Islet of Langerhans (tissue), 1 donor: ENCODE measurements around the gene TTC23.
"Not testable (repeated sequence)": the region's sequence is repeated elsewhere in the genome, so short reads cannot be mapped to it uniquely, and the experiment has no call there.

Experiments
- FAIRE-seq: peaks from one replicate; lab custom pipeline; 2011; peaks lifted over from hg19 to GRCh38; lab: Jason Lieb, UNC

TTC23 gene

GRCh38 chr15:99120050-99120777 is 129.2 kb downstream of the TTC23 start:
- FAIRE-seq = no peak

GRCh38 chr15:99118801-99119546 is 130.4 kb downstream of the TTC23 start:
- no peak for FAIRE-seq

- FAIRE-seq = no peak
These were observed 131.1 kb downstream of the TTC23 start for GRCh38 chr15:99118258-99118632.

- no peak for FAIRE-seq
These were observed 131.7 kb downstream of the TTC23 start for GRCh38 chr15:99117563-99118257.

- FAIRE-seq = no peak
These were observed 132.3 kb downstream of the TTC23 start for GRCh38 chr15:99117111-99117510.

GRCh38 chr15:99115300-99116215 is 133.8 kb downstream of the TTC23 start:
- no peak for FAIRE-seq

GRCh38 chr15:99114511-99115299 is 134.7 kb downstream of the TTC23 start:
- FAIRE-seq = no peak

- no peak for FAIRE-seq
These were observed 135.7 kb downstream of the TTC23 start for GRCh38 chr15:99113547-99114271.

GRCh38 chr15:99111641-99112040 is 137.7 kb downstream of the TTC23 start:
- not testable (repeated sequence) for FAIRE-seq

- FAIRE-seq = no peak
These were observed 138.6 kb downstream of the TTC23 start for GRCh38 chr15:99110581-99111320.

GRCh38 chr15:99110093-99110492 is 139.3 kb downstream of the TTC23 start:
- FAIRE-seq = no peak

- no peak for FAIRE-seq
These were observed 139.8 kb downstream of the TTC23 start for GRCh38 chr15:99109555-99110021.

GRCh38 chr15:99108993-99109392 is 140.4 kb downstream of the TTC23 start:
- no peak for FAIRE-seq

- no peak for FAIRE-seq
These were observed 142.8 kb downstream of the TTC23 start for GRCh38 chr15:99106417-99107220.

GRCh38 chr15:99105514-99106341 is 143.7 kb downstream of the TTC23 start:
- no peak for FAIRE-seq

GRCh38 chr15:99104788-99105513 is 144.4 kb downstream of the TTC23 start, which contains the start of gene SYNM:
Gene SYNM (plus strand): TSS chr15:99105080. CDS start chr15:99105200, 120 bp downstream.
- no peak for FAIRE-seq

- no peak for FAIRE-seq
These were observed 146.1 kb downstream of the TTC23 start for GRCh38 chr15:99103279-99103678.
